Measurements from ENCODE around the gene AFTPH. TPM values are rescaled to one million over a fixed set of nuclear protein-coding genes. Genes with fewer than 3 reads are reported as not detected.

AFTPH gene
- total RNA-seq, 1 donor from 2014 or later, result 15.2 TPM

Other genes starting within 250 kb of the AFTPH start
- 5.5 TPM for gene LGALSL, start 70.2 kb upstream of the AFTPH start, total RNA-seq
- gene SERTAD2, start 129.6 kb downstream of the AFTPH start, total RNA-seq, result 13.8 TPM

Measured in left lobe of liver (tissue), 1 donor.